Duodenal mucosa (tissue), 2 donors: ENCODE data around the gene ADGRV1.
"Not testable (repeated sequence)": the region's sequence is repeated elsewhere in the genome, so short reads cannot be mapped to it uniquely, and the experiment has no call there.

Experiments used
- H3K27ac ChIP-seq: one replicate; pipeline ENCODE4 v1.7.0; 2013; ENCODE audit warnings: low read depth, low read length
- H3K27me3 ChIP-seq, 2 donors: one replicate each; pipeline ENCODE4 v1.7.0; 2013; ENCODE audit warnings: low read length in 2 of 2, control low read depth in 1 of 2; ENCODE audit not compliant: insufficient read depth in 2 of 2, control insufficient read depth in 1 of 2
- H3K36me3 ChIP-seq, 2 donors: one replicate each; pipeline ENCODE4 v1.7.0; 2013; ENCODE audit warnings: low read length in 2 of 2, control low read depth in 1 of 2; ENCODE audit not compliant: insufficient read depth in 2 of 2, control insufficient read depth in 1 of 2
- H3K4me1 ChIP-seq, 2 donors: one replicate each; pipeline ENCODE4 v1.7.0; 2013; ENCODE audit warnings: low read length in 2 of 2, control low read depth in 1 of 2; ENCODE audit not compliant: insufficient read depth in 2 of 2, control insufficient read depth in 1 of 2
- H3K4me3 ChIP-seq, 2 donors: one replicate each; pipeline ENCODE4 v1.7.0; 2013; ENCODE audit warnings: low read length in 2 of 2, low read depth in 1 of 2
- H3K9ac ChIP-seq, 2 donors: one replicate each; pipeline ENCODE4 v1.7.0; 2013; ENCODE audit warnings: low read length in 2 of 2, low read depth in 1 of 2
- H3K9me3 ChIP-seq, 2 donors: one replicate each; pipeline ENCODE4 v1.7.0; 2013; ENCODE audit warnings: low read length in 2 of 2, control low read depth in 1 of 2; ENCODE audit not compliant: control insufficient read depth in 1 of 2

The ADGRV1 gene

DNA sequence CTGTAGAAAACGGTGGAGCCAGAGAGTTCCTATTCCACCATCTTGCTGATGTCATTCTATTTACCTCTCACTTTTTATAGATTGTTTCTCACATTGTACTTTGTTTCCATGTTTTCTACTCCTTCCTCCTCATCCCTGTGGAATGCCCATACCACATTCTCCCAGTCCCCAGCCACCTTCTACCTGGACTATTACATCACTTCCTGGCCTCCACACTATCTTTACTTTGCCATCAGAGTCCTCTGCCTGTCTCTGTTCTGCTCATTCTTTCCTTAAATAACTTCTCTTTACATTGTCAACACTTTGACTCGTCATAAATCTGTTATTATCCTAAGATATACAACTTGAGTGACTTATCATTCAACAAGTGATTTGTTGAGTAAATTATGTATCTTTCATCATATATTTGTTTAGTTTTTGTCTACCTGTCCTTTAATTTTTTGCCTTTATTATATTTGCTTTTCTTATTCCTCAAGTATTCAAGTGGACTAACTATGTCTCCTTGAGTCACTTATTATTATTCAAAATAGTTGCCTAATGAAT, 182.5 kb downstream of the ADGRV1 start:
- Histone ChIP-seq H3K36me3 (no peaks in the 10 kb centered on the region), H3K9ac (no peak overlapping the region), H3K27me3 (no peaks in the 10 kb centered on the region), H3K9me3 (no peaks in the 10 kb centered on the region), H3K4me1 (no peaks in the 10 kb centered on the region), H3K4me3 (no peak overlapping the region), H3K27ac (no peak overlapping the region)

DNA sequence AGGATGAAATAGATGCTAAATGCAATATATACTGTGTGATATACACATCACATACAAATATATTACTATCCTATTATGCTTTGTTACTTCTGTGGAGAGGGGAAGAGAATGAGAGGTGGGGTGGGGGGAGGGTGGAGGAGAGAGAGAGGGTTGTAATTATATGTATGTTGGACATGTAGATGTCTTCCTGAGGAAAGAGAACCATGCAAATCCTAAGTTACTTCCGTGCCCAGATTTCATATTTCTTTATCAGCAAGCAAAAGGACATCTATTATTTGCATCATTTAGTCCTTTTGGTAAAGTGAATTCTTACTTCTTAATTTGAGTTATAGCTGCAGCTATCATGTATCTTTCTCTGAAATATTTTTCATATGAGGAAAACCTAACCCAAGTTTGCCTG, 187.5 kb downstream of the ADGRV1 start:
- Histone ChIP-seq H3K4me1 (no peaks in the 10 kb centered on the region), H3K27ac (no peak overlapping the region), H3K9me3 (no peaks in the 10 kb centered on the region), H3K36me3 (no peaks in the 10 kb centered on the region), H3K9ac (no peak overlapping the region), H3K27me3 (no peaks in the 10 kb centered on the region), H3K4me3 (no peak overlapping the region)

DNA sequence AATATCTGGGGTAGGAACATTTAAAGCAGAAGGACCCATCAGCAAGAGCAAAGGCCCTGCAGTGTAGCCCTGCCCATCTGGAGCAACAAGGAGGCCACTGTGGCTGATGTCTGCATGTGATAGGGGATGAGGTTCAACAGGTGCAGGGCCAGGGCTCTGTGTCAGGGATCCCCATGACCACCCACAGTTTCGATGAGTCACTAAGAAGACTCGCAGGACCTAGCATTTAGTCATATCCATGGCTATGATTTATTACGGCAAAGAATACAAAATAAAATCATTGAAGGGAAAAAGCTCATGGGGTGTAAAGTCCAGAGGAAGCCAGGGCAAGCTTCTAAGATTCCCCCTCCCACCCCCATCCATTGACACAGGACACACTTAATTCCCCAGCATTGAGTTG, 188.6 kb downstream of the ADGRV1 start:
- Histone ChIP-seq H3K27ac (no peak overlapping the region), H3K9me3 (no peaks in the 10 kb centered on the region), H3K36me3 (no peaks in the 10 kb centered on the region), H3K4me3 (no peak overlapping the region), H3K9ac (no peak overlapping the region), H3K4me1 (no peaks in the 10 kb centered on the region), H3K27me3 (no peaks in the 10 kb centered on the region)

DNA sequence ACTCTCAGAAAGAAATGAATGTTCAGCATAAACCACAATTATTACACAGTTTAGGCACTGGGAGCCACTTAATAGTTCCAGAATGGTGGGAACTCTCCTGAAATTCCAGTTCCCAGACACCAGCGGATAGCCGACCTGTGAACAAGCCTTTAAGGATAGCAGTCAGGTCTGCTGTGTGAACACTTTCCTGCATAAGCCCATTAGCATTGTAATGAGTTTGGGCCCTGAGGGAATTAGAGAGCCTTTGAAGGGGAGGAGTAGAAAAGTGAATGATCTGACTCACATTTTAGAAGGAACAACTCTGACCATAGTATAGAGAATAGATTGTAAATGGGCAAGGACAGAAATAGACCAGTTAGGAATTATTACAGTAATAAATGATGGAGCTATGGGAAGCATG, 189.1 kb downstream of the ADGRV1 start:
- no peaks in the 10 kb centered on the region for H3K27me3 ChIP-seq
- no peak overlapping the region for H3K27ac ChIP-seq
- no peak overlapping the region for H3K4me3 ChIP-seq
- no peak overlapping the region for H3K9ac ChIP-seq
- no peaks in the 10 kb centered on the region for H3K36me3 ChIP-seq
- no peaks in the 10 kb centered on the region for H3K9me3 ChIP-seq
- no peaks in the 10 kb centered on the region for H3K4me1 ChIP-seq

DNA sequence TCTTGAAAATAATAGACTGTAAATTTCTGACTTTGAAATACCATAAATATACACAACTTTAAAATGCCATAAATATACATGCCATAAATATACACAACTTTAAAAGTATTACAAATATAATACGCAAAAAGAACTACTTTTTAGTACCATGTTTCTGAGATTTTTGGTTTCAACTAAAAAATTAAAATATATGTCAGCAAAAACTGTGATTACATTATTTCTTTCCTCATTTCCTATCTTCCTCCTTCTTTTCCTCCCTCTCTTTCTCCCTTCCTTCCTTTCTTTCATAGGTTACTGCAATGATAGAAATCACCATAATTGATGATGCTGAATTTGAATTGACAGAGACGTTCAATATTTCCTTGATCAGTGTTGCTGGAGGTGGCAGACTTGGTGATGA, 200.5 kb downstream of the ADGRV1 start:
- Histone ChIP-seq H3K4me3 (no peak overlapping the region), H3K4me1 (no peaks in the 10 kb centered on the region), H3K27ac (no peak overlapping the region), H3K9me3 (no peaks in the 10 kb centered on the region), H3K36me3 (no peaks in the 10 kb centered on the region), H3K27me3 (no peaks in the 10 kb centered on the region), H3K9ac (no peak overlapping the region)

DNA sequence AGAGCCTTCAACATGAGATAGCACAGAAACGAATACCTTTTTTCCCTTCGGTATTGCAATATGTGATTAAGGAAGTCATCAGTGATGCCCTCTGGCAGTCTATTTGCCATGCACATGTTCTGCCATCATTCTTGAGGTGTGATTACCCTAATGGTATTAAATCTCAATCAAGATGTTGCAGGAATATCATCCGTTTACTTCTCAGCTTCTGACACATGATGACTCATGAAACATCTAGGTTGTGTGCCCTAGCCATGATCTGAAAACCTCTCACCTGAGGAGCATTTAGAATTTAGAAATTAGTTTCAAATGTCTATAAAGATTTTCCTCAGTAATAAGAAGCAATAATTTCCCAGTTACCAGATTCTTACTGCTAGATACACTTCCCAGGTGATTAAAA, 209.1 kb downstream of the ADGRV1 start:
- no peaks in the 10 kb centered on the region for H3K9me3 ChIP-seq
- no peaks in the 10 kb centered on the region for H3K27me3 ChIP-seq

DNA sequence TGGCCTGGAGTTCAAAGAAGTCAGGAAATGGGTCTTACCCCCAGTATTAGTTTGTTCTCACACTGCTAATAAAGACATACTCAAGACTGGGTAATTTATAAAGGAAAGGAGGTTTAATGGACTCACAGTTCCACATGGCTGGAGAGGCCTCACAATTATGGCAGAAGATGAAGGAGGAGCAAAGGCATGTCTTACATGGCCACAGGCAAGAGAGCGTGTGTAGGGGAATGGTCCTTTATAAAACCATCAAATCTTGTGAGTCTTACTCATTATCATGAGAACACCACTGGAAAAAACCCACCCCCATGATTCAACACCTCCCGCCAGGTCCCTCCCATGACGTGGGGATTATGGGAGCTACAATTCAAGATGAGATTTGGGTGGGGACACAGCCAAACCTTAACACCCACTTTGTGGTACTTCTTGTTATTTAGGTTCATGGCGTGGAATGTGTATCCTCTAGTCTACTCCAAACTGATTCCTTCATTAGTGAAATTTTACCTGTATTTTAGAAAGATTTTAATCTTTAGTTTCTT, 211.5 kb downstream of the ADGRV1 start:
- H3K9me3 ChIP-seq, H3K9ac ChIP-seq: not testable (repeated sequence)

More for the DNA sequence above, 209.1 kb downstream of the ADGRV1 start:
- no peaks in the 10 kb centered on the region for H3K36me3 ChIP-seq
- no peak overlapping the region for H3K4me3 ChIP-seq
- H3K27ac ChIP-seq = no peak overlapping the region
- no peak overlapping the region for H3K9ac ChIP-seq
- no peaks in the 10 kb centered on the region for H3K4me1 ChIP-seq

DNA sequence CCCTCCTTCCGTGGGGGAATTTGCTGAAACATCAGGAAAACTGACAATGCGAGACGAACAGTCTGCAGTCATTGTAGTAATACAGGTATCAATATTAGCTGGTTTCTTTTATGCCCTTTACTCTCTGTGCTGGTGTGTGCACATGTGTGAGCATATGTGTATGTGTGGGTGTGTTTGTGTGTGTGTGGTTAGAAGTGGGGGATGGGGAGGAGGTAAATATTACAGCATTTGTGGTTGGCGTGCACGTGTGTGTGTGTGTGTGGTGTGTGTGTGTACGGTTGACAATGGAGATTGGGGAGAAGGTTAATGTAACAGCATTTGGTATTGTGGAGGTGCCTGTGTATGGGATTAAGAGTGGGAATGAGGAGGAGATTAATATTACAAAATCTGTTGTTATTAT, 219.4 kb downstream of the ADGRV1 start:
- Histone ChIP-seq H3K4me3 (no peak overlapping the region), H3K9me3 (no peaks in the 10 kb centered on the region), H3K27ac (no peak overlapping the region), H3K36me3 (no peaks in the 10 kb centered on the region), H3K4me1 (no peaks in the 10 kb centered on the region), H3K9ac (no peak overlapping the region), H3K27me3 (no peaks in the 10 kb centered on the region)

More for the DNA sequence above, 211.5 kb downstream of the ADGRV1 start:
- not testable (repeated sequence) for H3K4me1 ChIP-seq, H3K27ac ChIP-seq, H3K4me3 ChIP-seq, H3K36me3 ChIP-seq, H3K27me3 ChIP-seq

DNA sequence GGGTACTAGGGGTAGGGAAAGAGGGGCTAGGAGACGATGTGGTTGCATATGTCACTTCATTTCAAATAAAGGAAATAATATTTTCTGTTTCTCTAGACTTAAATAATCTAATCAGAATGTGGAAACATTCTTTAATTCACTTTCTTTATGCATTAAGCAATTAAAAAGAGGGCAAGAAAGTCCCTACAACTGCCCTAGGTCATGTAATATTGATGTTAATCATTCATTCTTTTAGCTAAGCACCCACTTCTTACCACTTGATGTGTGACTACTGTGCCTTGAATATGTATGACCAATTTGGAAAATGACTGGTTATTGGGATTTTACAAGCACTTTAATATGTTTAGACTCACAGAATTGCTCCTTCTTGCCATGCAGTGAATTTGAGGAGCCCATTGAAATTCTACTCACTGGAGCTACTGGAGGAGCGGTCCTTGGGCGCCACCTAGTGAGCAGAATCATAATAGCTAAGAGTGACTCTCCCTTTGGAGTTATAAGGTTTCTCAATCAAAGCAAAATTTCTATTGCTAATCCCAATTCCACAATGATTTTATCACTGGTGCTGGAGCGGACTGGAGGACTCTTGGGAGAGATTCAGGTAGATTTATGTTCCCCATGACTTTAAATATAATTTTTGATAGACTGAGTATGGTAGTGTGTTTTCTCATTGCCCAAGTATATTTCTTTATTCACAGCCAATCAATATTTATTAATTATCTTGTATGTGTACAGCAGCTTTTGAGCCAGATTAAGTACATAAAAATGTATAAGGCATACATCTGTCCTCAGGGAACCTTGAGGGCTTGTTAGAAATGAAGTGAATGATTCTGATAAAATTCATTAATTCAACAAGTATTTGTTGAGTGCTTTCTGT, 225.1 kb downstream of the ADGRV1 start:
- no peaks in the 10 kb centered on the region for H3K4me1 ChIP-seq
- no peak overlapping the region for H3K4me3 ChIP-seq
- no peaks in the 10 kb centered on the region for H3K9me3 ChIP-seq
- no peak overlapping the region for H3K27ac ChIP-seq
- no peaks in the 10 kb centered on the region for H3K36me3 ChIP-seq
- H3K27me3 ChIP-seq = no peaks in the 10 kb centered on the region
- no peak overlapping the region for H3K9ac ChIP-seq

DNA sequence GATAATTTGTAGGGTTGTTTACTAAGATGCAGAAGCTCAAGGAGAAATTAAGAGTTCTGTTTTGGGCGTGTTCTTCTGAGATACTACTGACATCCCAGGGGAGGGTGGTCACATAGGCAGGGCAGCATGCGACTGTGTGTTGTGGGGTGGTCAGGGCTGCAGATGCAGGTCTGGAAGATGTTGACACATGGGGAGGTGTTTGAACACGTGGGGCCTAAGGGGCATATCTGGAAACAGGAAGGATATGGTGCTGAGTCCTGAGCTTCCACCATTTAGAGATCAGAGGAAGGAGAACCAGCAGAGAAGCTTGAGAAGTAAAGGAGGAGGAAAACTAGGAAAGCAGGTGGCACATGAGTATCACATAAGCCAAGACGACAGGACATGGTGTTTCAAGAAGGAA, 228.2 kb downstream of the ADGRV1 start:
- no peaks in the 10 kb centered on the region for H3K36me3 ChIP-seq
- H3K4me1 ChIP-seq = no peaks in the 10 kb centered on the region
- no peaks in the 10 kb centered on the region for H3K9me3 ChIP-seq
- H3K27ac ChIP-seq = no peak overlapping the region
- no peaks in the 10 kb centered on the region for H3K27me3 ChIP-seq
- no peak overlapping the region for H3K4me3 ChIP-seq
- H3K9ac ChIP-seq = no peak overlapping the region
